K562 (cell line): Measurements from ENCODE around the gene FMO5. TPM values are rescaled to one million over a fixed set of nuclear protein-coding genes. Genes with fewer than 3 reads are reported as not detected.

Source experiments
- ATAC-seq: fragments of 200-7000 bp; cut with Tn5 transposase; 3 replicates; pipeline ENCODE4 v1.9.1; 2020; ENCODE audit warnings: moderate library complexity
- BruUV-seq: library from RNA; stranded (reverse); fragments of 400-500 nt; replicated peaks from 2 replicates; lab custom pipeline; 2021; lab: Mats Ljungman, UMichigan
- CTCF ChIA-PET: fragments of 300-600 bp; formaldehyde crosslinking; extraction: SDS; loops from one replicate; lab custom pipeline; 2021; ENCODE audit warnings: low intra/inter-chr PET ratio; lab: Yijun Ruan, JAX
- POLR2A ChIA-PET: fragments of 300-600, 350-650 bp; sonication (Branson Sonifier 250); formaldehyde crosslinking; extraction: SDS; loops from one replicate; lab custom pipeline; 2021; ENCODE audit warnings: antibody characterized with exemption, inconsistent platforms; lab: Yijun Ruan, JAX
- DNase-seq, 4 experiments: peaks; one replicate each; pipeline versions ENCODE4 v3.0.0 to v3.0.0-alpha.2; 2011 to 2018; ENCODE audit warnings: low spot score in 3 of 4, mixed read lengths in 3 of 4; ENCODE audit errors: extremely low read depth in 1 of 4
- FAIRE-seq: peaks from 2 replicates; lab custom pipeline; 2011; peaks lifted over from hg19 to GRCh38; lab: Jason Lieb, UNC
- H2AFZ ChIP-seq: 2 replicates; pipeline ENCODE4 v1.6.0; 2011; ENCODE audit warnings: low read depth, low read length, control low read depth, inconsistent platforms
- H3K27ac ChIP-seq: fragments of 200-600 bp; 3 replicates; pipeline ENCODE4 v1.8.0; 2011; ENCODE audit warnings: low read depth, mild to moderate bottlenecking, control low read depth, inconsistent platforms, low read length, moderate library complexity, mixed read lengths; ENCODE audit errors: extremely low read depth
- H3K27me3 ChIP-seq, 2 experiments: fragments of 300-600 bp in 1 of 2; 2 replicates in 1 of 2; 3 replicates in 1 of 2; pipeline versions ENCODE4 v1.6.0 to v1.8.0; 2011; ENCODE audit warnings: inconsistent platforms in 2 of 2, low read length in 2 of 2, mild to moderate bottlenecking in 1 of 2, mixed read lengths in 1 of 2, moderate library complexity in 1 of 2; ENCODE audit not compliant: control insufficient read depth in 2 of 2, insufficient read depth in 2 of 2
- H3K36me3 ChIP-seq: fragments of 300-600 bp; 3 replicates; pipeline ENCODE4 v1.8.0; 2011; ENCODE audit warnings: mild to moderate bottlenecking, low read length, inconsistent platforms; ENCODE audit not compliant: control insufficient read depth, insufficient read depth
- H3K4me1 ChIP-seq, 2 experiments: fragments of 200-600 bp in 1 of 2; replicated peaks in 1 of 2; 2 replicates in 1 of 2; 3 replicates in 1 of 2; pipeline versions ENCODE4 v1.5.1 to v1.8.0; 2011; ENCODE audit warnings: inconsistent platforms in 2 of 2, low read length in 2 of 2, mild to moderate bottlenecking in 1 of 2, mixed read lengths in 1 of 2, moderate library complexity in 1 of 2; ENCODE audit not compliant: control insufficient read depth in 2 of 2, insufficient read depth in 2 of 2
- H3K4me2 ChIP-seq: 2 replicates; pipeline ENCODE4 v1.6.1; 2011; ENCODE audit warnings: low read length, control low read depth, inconsistent platforms, mixed read lengths; ENCODE audit not compliant: insufficient read depth
- H3K4me3 ChIP-seq: fragments of 200-600 bp; sonication (generic), shearing (Covaris generic); 2 replicates; pipeline ENCODE4 v1.5.1; 2016; ENCODE audit warnings: control low read depth, inconsistent platforms
- H3K79me2 ChIP-seq: fragments of 200-600 bp; 3 replicates; pipeline ENCODE4 v1.8.0; 2011; ENCODE audit warnings: low read length, inconsistent platforms; ENCODE audit not compliant: control insufficient read depth, insufficient read depth
- H3K9ac ChIP-seq, 2 experiments: 2 replicates each; pipeline versions ENCODE4 v1.6.0 to v1.6.1; 2011; ENCODE audit warnings: low read depth in 2 of 2, low read length in 2 of 2, control low read depth in 1 of 2, inconsistent platforms in 1 of 2, mild to moderate bottlenecking in 1 of 2, mixed read lengths in 1 of 2; ENCODE audit not compliant: insufficient read depth in 1 of 2
- H3K9me1 ChIP-seq: one replicate; pipeline ENCODE4 v1.6.0; 2011; ENCODE audit warnings: inconsistent platforms, mild to moderate bottlenecking, low read length, moderate library complexity; ENCODE audit not compliant: control insufficient read depth, insufficient read depth
- H3K9me3 ChIP-seq: replicated peaks from 2 replicates; pipeline ENCODE4 v1.5.1; 2011; ENCODE audit warnings: low read depth, low read length, inconsistent platforms; ENCODE audit not compliant: control insufficient read depth, insufficient read depth
- H4K20me1 ChIP-seq: replicated peaks from 2 replicates; pipeline ENCODE4 v1.6.1; 2011; ENCODE audit warnings: low read length, inconsistent platforms, mixed read lengths; ENCODE audit not compliant: control insufficient read depth, insufficient read depth
- ATF7 ChIP-seq: fragments of 450-650 bp; IDR thresholded peaks from 2 replicates; pipeline ENCODE4 v1.7.1; 2014; ENCODE audit warnings: mild to moderate bottlenecking, moderate library complexity
- BRD4 ChIP-seq: fragments of 200-600 bp; sonication (generic); IDR thresholded peaks from 2 replicates; pipeline ENCODE4 v1.6.1; 2017; ENCODE audit warnings: inconsistent platforms
- ELF1 ChIP-seq: fragments of 200-800 bp; sonication (Bioruptor generic); IDR thresholded peaks from 2 replicates; pipeline ENCODE4 v1.6.1; 2016; ENCODE audit warnings: missing genetic modification characterization, missing compliant biosample characterization
- GTF3C2 ChIP-seq: IDR thresholded peaks from 3 replicates; pipeline ENCODE4 v1.6.1; 2011; ENCODE audit warnings: borderline replicate concordance, mild to moderate bottlenecking, moderate library complexity; ENCODE audit not compliant: insufficient read length; ENCODE audit errors: extremely low read depth
- KAT8 ChIP-seq: fragments of 450-650 bp; IDR thresholded peaks from 2 replicates; pipeline ENCODE4 v1.6.1; 2016; ENCODE audit warnings: low read depth, mild to moderate bottlenecking
- MAFK ChIP-seq: IDR thresholded peaks from 2 replicates; pipeline ENCODE4 v1.6.1; 2011; ENCODE audit warnings: low read length, improper control_type of control experiment
- MBD2 ChIP-seq: sonication (generic); IDR thresholded peaks from 2 replicates; pipeline ENCODE4 v1.6.1; 2016; ENCODE audit warnings: low read depth, borderline replicate concordance
- NELFE ChIP-seq: IDR thresholded peaks from 2 replicates; pipeline ENCODE4 v1.6.1; 2011; ENCODE audit warnings: mild to moderate bottlenecking; ENCODE audit not compliant: insufficient read depth, insufficient read length
- POLR2AphosphoS5 ChIP-seq: IDR thresholded peaks from 2 replicates; pipeline ENCODE4 v1.6.1; 2011; ENCODE audit warnings: mild to moderate bottlenecking, low read depth, low read length, moderate library complexity; ENCODE audit not compliant: control insufficient read depth, insufficient read depth
- SAFB2 ChIP-seq: fragments of 200-400 bp; formaldehyde crosslinking; IDR thresholded peaks from 2 replicates; pipeline ENCODE4 v1.6.1; 2018; ENCODE audit warnings: borderline replicate concordance, low read length, low read depth, moderate library complexity; ENCODE audit not compliant: severe bottlenecking
- U2AF1 ChIP-seq: fragments of 200-400 bp; formaldehyde crosslinking; optimal IDR thresholded peaks from 2 replicates; pipeline ENCODE3; 2017; ENCODE audit warnings: mild to moderate bottlenecking, low read depth, low read length, moderate library complexity
- ZFP1 ChIP-seq: fragments of 450-650 bp; formaldehyde crosslinking; IDR thresholded peaks from 2 replicates; pipeline ENCODE4 v1.4.0; 2020; ENCODE audit warnings: mild to moderate bottlenecking, mixed read lengths
- ZNF232 ChIP-seq: sonication (generic); formaldehyde crosslinking; IDR thresholded peaks from 2 replicates; pipeline ENCODE4 v1.8.0; 2022; ENCODE audit warnings: mild to moderate bottlenecking, missing genetic modification reagents
- ZNF639 ChIP-seq, 2 experiments: fragments of 200-800 bp in 1 of 2; sonication (Bioruptor generic) in 1 of 2; sonication (generic) in 1 of 2; formaldehyde crosslinking in 1 of 2; IDR thresholded peaks in 1 of 2; conservative IDR thresholded peaks in 1 of 2; 2 replicates each; pipeline versions ENCODE4 v1.5.0 to v1.6.1; 2016 to 2020; ENCODE audit warnings: missing compliant biosample characterization in 1 of 2, missing genetic modification characterization in 1 of 2, missing genetic modification reagents in 1 of 2
- WGBS: fragments of 100-300 bp; shearing (Covaris generic); methylation state at CpG from one replicate; pipeline ENCODE4 v1.1.6; 2016; ENCODE audit warnings: low coverage, mixed read lengths; ENCODE audit not compliant: insufficient coverage; ENCODE audit errors: missing lambda C conversion rate; 5-methylcytosine and 5-hydroxymethylcytosine counted together
- in situ Hi-C: fragments of 300-500 bp; cut with MboI; formaldehyde crosslinking; loops from 4 replicates; pipeline ENCODE4 v1.15.0; 2018; ENCODE audit warnings: inconsistent platforms, mixed read lengths
- intact Hi-C: fragments of 100-400 bp; cut with micrococcal nuclease; formaldehyde crosslinking; loops from 2 replicates; pipeline ENCODE4 v1.14.2; 2022
- polyA plus RNA-seq, 8 experiments: library from polyadenylated mRNA; depleted of rRNA in 4 of 8; stranded (reverse) in 5 of 8; unstranded in 3 of 8; fragments of >200 nt; fragmentation: Nextera tagmentation in 2 of 8; fragmentation: Illumina TruSeq in 1 of 8; extraction: Ambion mirVana in 2 of 8; extraction: Trizol in 1 of 8; gene quantifications; 2 replicates each; pipeline versions ENCODE4 v1.2.1 to v1.2.3, GENCODE V29; 2011 to 2014; ENCODE audit warnings: inconsistent platforms in 1 of 8, missing spikeins in 1 of 8
- total RNA-seq, 7 experiments: library from RNA; depleted of rRNA in 6 of 7; stranded (reverse); fragments of >200 nt in 6 of 7; fragmentation: Illumina TruSeq in 2 of 7; extraction: Trizol in 2 of 7; gene quantifications; 2 replicates each; pipeline versions ENCODE4 v1.2.1 to v1.2.3, GENCODE V29; 2011 to 2021; ENCODE audit warnings: low replicate concordance in 1 of 7
- TF ChIP-seq, protein P1 (sequence below): sonication (generic); formaldehyde crosslinking; IDR thresholded peaks from 2 replicates; pipeline ENCODE4 v1.8.1; 2023; ENCODE audit warnings: mild to moderate bottlenecking, missing genetic modification reagents

The FMO5 gene
- total and polyA plus RNA-seq, 9 of the 15 experiments (the other 6 are each of a cell fraction or from before 2014, with no cell fraction given) = 0.11 to 0.69 (median 0.19) TPM; not detected in 1

DNA sequence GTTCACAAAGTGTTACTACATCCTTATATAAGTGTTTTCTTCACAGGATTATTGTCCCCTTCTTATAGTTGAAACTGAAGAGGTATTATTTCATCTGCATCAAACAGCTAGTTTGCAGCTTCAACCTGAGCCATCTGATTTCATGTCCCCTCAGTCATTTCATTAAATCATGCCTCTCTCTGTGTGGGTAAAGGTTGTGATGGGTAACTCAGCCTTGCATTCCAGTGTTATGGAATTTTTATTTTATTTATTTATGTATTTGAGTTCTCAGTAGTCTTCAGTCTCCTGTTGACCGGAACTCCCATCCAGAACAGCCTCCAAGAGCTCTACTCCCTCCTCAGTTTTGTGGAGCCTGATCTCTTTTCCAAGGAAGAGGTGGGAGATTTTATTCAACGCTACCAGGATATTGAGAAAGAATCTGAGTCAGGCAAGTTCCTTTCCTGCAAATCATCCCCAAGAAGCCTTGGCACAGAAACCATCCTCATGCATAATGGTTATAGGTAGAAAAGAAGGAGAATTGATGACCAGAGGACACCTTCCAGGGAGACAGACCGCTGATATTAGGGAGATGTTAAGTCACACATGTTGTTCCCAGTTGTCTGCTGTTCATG is 39.1 kb upstream of the FMO5 start (continued):
- TF ChIP-seq ZNF232 (CRISPR knock-in tag) (no peak), BRD4 (no peak), KAT8 (no peak), ELF1 (tag) (no peak), SAFB2 (no peak), MAFK (no peak)
- TF ChIP-seq, all 486 proteins: peak for 0

DNA sequence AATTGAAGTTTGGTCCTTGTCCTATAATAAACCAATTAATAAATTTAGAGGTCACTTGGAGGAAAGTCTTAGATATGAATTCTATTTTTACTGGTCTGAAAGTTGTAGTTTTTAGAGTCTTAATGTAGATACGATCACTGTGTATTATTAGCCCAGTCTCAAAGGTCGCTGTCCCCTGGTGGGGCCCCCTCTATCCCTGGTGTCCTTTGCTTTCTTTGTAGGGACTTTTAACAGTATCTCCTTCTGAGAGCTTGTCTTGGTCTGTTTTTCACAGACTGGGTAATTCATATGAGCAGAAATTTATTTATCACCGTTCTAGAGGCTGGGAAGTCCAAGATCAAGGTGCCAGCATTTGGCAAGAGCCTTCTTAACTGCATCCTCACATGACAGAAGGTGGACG is 35.8 kb upstream of the FMO5 start:
- H3K79me2 ChIP-seq = peaks cover 28% of the 10 kb centered on the region
- no peak for ATAC-seq
- no peak for FAIRE-seq
- peaks cover 94% of the 10 kb centered on the region for H3K36me3 ChIP-seq
- intact Hi-C loops (no loop called here), in situ Hi-C loops (no loop called here)
- H3K27me3 ChIP-seq = no peaks in the 10 kb centered on the region
- ChIA-PET POLR2A (no interaction called here), CTCF (interaction anchor here (0.6 kb wide), 1 partner anchor 14 kb away, joined by 5 read pairs; no protein-coding TSS in a partner anchor)
- no peak for DNase-seq
- TSS peak; percentile 4 for BruUV-seq
- H4K20me1 ChIP-seq = no peaks in the 10 kb centered on the region
- WGBS = 96% methylated on average over 4 of the region's 4 CpGs
- no peak overlapping the region for H3K9ac ChIP-seq
- no peaks in the 10 kb centered on the region for H3K9me3 ChIP-seq
- no peak overlapping the region for H3K4me3 ChIP-seq
- no peaks in the 10 kb centered on the region for H3K4me1 ChIP-seq
- H3K9me1 ChIP-seq = no peaks in the 10 kb centered on the region
- no peak overlapping the region for H3K4me2 ChIP-seq
- H3K27ac ChIP-seq = no peak overlapping the region
- H2AFZ ChIP-seq = no peak overlapping the region
- TF ChIP-seq GTF3C2 (no peak), ATF7 (no peak), NELFE (no peak), POLR2AphosphoS5 (no peak), MBD2 (no peak), ZNF639 (CRISPR knock-in tag; conservative IDR thresholded peaks at IDR 0.05 in 1 of 2, IDR thresholded peaks at IDR 0.05 in 1 of 2) (no peak), ZFP1 (CRISPR knock-in tag) (no peak), U2AF1 (no peak)
- TF ChIP-seq, protein P1, sequence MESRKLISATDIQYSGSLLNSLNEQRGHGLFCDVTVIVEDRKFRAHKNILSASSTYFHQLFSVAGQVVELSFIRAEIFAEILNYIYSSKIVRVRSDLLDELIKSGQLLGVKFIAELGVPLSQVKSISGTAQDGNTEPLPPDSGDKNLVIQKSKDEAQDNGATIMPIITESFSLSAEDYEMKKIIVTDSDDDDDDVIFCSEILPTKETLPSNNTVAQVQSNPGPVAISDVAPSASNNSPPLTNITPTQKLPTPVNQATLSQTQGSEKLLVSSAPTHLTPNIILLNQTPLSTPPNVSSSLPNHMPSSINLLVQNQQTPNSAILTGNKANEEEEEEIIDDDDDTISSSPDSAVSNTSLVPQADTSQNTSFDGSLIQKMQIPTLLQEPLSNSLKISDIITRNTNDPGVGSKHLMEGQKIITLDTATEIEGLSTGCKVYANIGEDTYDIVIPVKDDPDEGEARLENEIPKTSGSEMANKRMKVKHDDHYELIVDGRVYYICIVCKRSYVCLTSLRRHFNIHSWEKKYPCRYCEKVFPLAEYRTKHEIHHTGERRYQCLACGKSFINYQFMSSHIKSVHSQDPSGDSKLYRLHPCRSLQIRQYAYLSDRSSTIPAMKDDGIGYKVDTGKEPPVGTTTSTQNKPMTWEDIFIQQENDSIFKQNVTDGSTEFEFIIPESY = no peak
